HG03108 (cell line): Measurements from ENCODE around the gene DGKK.
"Not testable (repeated sequence)": the region's sequence is repeated elsewhere in the genome, so short reads cannot be mapped to it uniquely, and the experiment has no call there.

Experiments used
- ATAC-seq: cut with Tn5 transposase; IDR thresholded peaks from one replicate; pipeline ENCODE4 v1.9.1; 2021; ENCODE audit warnings: moderate library complexity; ENCODE audit not compliant: unreplicated experiment

DGKK gene

DNA sequence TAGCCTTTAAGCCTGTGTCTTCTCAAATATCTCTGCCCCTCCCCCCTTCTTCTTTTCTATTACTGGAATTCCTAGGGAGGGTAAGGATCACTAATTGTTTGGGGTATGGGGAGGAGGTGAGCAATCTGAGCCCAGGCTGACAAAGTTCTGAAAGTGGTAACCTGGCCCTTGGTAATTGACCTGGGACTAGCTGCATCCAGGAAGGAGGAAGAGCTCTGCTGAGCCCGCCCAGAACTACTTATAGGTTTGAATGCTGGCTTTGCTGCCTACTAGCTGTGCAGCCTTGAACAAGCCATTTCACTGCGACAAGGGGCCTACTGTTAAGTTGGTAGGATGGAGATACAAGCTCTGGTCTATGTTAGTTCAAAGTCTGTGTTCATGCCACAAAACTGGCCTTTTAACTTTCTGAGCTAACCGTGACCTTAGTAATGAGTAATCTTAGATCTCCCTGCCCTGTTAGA is 37.8 kb downstream of the DGKK start:
- ATAC-seq: no peak

DNA sequence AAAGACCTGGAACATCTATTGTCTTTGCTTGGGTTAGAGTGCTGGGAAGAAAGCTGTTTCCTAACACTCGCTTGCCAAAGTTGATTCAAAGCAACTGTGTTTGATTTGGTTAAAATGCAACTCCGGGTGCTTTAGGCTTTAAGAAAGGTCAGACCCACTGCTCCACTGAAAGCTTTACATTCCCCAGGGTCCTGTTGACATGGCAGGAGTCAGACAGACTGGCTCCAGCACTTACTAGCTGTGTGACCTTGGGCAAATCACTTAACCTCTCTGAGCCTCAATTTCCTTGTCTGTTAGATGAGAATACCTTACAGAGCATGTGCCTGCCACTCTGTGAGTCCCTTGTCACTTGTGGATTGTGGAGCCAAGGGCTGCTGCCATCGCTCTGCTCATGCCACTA is 39.0 kb downstream of the DGKK start:
- no peak for ATAC-seq

DNA sequence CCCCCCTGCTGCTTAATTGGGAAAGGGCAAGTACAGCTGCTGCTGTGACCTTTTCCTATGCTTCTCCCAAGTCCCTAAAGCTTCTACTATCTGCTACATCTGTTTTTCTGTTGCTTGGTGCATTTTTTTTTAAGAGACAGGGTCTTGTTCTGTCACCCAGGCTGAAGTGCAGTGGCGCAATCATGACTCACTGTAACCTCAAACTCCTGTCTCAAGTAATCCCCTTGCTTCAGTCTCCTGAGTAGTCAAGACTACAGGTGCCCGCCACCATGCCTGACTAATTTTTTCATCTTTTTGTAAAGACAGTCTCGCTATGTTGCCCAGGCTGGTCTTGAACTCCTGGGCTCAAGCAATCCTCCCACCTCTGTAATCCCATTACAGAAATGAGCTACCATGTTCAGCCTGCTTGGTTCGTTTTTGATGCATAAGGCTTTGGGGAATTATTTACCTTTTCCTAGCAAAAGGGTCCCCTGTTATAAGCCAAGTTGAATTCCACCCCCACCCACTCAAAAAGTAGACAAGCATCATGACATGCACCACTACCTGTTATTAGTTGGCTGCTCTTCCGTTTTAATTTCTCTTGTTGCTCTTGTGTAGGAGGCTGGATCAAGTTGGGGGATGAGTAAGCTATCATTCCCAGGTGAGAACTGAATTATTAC is 39.6 kb downstream of the DGKK start:
- ATAC-seq: no peak

DNA sequence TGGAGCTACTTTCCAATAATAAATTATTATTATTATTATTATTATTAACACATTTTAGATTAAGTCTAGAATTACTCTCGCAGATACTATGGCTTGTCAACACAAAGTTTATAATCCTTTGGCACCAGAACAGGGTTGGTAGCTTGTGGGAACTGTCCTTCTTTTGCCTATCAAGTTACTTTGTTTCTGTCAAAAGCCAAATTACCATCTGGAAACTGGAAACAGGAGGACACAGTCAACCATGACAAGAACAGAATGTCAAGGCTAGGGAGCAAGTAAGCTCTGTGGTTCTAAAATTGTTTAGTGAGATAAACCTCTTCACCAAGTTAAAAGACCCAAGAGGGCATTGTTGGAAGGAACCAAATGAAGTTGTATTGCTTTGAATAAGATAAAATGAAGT is 42.5 kb downstream of the DGKK start:
- no peak for ATAC-seq

DNA sequence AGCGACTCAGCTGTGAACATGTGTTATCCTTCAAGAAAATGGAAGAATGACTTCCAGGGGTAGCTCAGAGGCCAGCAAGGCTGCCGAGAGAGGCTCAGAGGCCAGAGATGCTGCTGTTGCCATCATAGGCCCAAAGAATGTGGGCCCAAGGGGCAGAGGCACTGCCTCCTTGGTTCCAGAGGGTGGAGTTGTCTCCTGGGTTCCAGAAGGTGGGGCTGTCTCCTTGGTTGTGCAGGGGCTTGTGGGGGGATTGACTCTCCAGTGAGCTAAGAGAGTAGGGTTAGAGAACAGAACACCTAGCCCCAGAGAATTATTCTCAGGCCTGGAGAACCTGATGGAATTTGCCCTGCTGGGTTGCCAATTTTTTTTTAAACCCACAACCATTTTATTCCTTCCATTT is 62.6 kb downstream of the DGKK start:
- ATAC-seq: no peak

DNA sequence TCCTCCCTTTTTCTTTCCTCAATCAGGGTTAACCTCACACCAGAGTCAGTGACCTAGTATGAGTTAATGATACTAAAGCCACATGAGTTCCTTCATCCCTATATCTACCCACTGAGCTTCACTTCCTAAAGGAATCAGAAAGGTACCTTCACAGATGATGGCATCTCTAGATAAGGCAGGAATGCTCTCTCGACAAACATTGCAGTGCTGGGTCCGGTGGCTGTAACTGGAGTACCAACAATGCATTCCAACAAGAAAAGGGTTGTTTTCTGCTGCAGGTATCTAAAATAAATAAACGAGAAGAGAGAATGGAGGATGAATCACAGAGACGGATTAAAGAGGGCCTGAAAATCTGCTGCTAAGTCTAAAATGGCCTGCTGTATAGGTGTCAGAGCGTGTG is 66.7 kb downstream of the DGKK start:
- no peak for ATAC-seq

DNA sequence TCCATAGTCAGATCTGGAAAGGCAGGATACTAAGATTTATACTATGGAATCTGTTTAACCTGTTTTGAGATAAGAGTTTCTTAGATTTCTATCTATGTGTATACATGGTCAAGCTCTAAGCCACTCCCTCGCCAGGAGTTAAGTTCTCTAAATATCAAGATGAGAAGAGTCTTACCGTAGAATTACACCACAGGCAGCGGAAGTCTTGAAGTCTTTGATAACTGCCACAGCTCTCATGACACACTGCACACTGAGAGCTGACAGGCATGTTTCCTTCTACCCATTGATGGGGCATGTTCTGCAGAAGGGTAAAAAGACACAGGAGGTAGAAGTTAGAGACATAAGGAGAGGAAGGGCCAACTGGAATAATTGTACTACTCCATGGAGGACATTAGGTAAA is 67.7 kb downstream of the DGKK start:
- ATAC-seq: no peak

DNA sequence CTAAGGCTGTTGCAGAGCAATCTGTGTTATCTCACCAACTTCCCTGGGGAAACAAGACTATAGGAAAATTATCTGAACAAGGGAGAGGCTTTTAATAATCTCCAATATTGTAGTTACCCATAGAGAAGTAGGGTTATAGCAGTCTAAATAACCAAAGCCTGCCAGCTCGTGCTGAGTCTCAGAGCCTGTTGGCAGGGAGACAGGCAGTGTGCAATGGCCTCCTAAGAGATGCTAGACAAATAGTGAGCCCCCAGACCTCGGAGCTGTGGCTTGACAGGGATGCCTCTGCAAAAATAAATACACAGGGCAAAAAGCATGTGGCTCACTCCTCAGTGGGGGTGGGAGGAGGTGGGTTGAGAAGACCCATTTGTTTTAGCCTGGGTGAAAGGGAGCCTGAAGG is 76.7 kb downstream of the DGKK start:
- ATAC-seq: no peak

DNA sequence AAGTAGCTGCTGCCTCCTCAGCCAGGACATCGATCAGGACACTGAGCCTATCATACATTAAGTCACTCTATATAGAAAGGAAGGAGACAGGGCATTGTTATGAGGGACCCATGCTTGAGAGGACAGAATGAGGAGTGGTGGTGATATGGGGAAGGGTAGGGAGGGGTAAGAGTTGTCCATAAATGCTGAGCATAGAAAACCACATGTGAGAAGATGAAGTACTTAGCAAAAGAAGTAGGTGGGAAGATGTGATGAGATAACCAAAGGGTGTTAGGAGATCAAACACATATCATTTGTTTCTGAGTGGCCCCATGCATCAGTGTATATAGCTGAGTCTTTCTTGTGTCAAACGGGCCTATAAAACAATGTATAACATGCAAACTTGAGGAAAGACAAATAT is 84.1 kb downstream of the DGKK start:
- no peak for ATAC-seq

DNA sequence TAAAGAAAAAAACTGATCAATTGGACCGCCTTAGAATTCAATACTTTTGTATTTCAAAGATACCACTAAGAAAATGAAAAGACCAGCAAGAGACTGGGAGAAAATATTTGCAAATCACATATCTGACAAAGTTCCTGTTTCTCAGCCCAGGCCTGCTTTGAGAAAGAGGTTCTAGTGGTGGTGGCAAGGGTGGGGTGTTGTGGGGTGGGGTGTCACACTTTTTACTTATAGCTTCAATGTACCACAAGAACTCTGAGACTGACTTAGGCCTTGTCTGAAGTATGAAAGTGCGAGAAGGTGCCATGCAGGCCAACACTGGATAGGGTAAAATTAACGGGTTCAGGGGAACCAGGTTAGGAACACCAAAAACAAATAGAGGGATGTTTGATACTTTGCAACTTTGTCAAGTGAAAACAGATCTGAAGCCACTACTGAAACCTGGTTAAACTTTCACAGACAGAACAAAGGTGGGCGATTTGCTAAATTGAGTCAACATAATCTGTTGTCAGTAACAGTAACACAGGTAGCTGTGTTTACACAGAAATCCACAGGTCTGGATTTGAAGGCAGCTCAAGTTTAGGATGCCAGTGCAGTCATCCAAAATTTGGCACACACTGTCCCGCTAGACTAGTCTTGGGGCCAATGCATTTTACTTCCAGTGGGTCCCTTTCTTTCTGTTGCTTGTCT is 88.8 kb downstream of the DGKK start:
- no peak for ATAC-seq

DNA sequence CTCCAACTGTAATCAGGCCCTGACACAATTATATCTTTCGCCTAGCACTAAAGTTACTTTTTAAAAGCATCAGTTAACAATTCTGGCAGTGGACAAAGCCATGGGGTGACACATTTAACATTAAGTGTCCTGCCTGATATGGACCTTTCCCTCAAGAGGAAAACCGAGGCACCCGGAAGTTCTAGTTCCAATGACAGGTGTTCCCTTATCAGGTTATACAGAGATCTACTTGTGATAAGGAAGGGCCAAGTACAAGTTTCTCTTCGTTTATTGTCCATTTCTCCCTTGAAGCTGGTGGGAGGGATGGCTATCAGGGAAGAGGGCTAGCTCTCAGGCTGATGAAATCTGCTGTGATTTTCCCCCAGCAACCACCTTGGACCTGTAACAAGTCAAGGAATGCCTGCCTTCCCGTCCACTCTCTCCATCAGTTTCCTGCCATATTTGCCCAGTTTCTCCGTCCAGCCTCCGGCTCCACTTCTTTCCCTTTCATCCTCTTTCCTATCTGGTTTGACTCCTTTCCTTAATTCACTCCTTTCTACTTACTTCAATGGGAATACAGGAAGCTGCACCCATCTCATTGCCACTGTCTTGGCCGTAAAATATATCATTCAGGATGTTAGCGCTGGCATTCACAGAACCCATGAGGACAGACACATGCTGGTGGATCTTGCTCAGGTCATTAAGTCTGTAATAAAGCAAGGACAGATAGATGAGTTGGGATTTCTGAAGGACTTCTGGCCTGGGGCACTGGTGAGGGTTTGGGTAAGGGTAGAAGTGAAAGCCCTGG is 95.0 kb downstream of the DGKK start:
- ATAC-seq: no peak

DNA sequence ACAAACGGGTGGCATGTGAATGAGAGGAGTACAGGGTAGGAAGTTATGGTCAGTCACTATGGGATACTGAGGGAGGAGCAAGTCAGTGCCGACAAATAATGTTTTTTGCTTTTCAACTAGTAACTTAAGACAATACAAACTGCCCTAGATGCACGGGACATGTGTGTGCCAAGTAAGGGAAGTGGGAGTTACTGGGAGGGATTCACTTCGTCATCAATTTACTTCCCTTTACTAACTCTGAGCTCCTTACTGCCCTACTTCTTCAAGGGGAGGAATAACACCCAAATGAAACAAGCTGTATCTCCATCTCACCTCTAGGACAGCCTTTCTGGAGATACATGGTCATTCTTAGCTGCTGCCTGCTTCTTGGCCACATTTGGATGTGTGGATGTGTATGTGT is 97.7 kb downstream of the DGKK start:
- no peak for ATAC-seq

DNA sequence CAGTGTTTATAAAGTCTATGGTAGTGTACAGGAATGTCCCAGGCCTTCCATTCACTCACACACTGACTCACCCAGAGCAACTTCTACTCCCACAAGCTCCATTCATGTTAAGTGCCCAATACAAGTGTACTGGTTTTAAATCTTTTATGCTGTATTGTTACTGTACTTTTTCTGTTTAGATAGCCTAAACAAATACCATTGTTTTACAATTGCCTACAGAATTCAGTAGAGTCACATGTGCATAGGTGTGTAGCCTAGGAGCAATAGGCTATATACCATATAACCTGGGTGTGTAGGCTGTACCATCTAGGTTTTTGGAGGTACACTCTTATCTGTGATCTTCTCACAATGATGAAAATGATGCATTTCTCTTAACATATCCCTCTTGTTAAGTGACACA is 126.7 kb downstream of the DGKK start:
- no peak for ATAC-seq

DNA sequence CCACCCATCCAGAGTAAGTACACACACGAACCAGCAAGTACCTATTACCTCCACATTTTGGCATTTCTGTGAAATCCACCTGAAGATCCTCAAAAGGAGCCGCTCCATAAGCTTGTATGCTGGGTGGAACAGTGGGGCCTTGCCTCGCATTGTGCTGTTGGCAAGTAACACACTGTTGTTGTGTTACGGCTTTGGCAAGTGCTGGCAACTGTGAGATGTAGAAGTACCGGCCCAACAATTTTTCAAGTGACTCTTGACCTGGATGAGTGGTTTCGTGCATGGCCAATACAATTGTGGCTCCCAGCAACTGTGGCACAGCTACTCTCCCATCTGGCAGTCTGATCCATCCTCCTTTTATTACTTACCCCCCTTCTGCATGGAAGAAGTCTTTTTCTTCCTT is 137.3 kb downstream of the DGKK start:
- no peak for ATAC-seq

DNA sequence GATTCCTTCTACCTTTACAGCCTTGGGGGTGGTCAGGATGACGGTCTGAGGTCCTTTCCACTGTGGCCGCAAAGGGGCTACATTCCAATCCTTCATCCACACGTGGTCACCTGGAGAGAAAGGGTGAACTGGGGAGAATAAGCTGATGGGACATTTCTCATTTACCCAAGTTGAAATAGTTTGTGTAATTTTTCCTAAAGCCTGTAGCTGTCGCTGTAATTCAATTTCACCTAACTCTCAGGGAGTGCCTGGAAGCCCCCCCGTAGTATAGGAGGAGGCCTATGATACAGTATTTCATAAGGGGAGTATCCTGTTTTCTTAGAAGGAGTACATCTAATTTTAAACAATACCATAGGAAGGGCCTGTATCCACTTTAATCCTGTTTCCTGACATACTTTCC is 138.0 kb downstream of the DGKK start:
- ATAC-seq: not testable (repeated sequence)

DNA sequence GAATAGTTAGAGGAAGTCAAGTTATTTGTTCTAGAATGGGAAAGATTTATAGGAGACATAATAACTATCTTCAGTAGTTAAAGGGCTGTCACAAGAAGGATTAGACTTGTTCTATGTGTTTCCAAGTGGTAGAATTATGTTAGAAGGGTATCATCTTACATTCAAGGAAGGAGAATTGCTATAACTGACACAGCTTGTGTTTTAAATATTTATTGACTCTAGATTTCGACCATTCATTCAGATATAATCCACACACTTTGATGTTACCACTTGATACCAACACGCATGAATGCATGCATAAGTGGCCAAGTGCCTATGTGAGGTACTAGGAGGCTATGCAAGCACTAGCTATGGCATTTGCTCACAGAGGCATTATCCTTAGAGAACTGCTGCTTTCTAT is 143.4 kb downstream of the DGKK start:
- ATAC-seq: no peak
